Measurements from ENCODE around the gene STRA6.

Gene STRA6

DNA sequence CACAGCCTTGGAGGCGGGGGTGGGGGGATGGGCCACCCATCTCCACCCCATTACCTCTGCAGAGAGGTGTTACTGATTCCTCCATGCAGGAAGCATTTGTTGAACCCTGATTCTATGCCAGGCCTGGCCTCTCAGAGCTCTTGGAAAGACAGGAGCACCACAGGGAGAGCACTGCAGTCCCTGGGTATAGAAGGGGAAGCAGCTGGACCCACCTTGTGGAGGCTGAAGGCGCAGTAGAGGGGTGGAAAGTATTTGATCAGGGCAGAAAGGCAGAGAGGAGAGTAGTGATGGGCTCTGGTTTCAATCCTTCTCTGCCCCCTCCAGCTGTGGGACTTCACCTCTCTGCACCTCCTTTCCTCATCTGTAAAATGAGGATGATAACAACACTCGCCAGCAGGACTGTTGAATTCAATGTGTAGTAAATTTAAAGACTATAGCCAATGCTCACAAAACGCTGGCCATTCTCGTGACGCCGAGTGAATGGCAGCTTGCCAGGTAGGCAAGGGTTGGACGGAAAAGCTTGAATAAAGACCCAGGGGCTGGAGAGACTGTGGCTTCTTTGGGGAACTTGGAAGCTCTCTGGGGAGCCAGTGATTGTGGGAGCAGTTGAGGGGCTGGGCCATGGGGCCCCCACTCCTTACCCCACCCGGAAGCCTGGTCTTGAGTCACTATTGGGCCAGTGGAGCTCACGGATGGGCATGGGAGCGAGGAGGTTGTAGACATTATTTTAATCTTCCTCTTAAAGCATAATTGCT lies 25.6 kb upstream of the STRA6 start:
- DNase-seq: no peak

DNA sequence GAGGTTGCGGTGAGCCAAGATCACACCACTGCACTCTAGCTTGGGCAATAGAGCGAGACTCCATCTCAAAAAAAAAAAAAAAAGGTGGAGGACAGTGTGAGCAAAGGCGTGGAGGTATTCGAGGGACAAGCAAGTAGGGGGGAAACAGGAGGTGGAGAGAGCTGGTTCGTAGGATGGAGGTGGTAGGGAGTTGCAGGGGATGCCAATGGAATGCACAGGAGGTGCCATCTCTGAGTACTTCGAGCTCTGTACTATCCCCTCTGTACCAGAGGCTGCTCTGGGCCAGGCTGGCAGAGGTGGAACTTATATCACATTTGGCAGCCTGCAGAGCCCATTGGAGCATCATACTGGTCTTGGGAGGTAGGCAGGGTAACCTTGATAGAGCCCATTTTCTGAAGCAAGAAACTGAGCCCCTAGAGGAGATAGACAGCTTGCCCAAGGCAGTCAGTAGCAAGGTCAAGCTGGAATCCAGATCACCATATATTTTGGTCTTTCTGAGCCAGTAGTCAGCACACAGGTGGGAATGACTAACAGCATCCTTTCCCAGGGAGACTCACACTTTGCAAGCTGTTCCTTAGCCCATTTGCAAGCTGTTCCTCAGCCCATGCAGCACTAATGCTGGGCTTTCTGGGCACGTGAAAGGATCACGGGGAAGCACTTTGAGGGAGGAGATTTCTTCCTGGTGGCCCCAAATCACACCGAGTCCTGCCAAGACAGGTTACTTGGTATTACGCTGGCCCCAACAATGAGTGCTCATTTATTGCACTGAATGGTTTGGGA lies 24.4 kb upstream of the STRA6 start:
- DNase-seq: no peak

DNA sequence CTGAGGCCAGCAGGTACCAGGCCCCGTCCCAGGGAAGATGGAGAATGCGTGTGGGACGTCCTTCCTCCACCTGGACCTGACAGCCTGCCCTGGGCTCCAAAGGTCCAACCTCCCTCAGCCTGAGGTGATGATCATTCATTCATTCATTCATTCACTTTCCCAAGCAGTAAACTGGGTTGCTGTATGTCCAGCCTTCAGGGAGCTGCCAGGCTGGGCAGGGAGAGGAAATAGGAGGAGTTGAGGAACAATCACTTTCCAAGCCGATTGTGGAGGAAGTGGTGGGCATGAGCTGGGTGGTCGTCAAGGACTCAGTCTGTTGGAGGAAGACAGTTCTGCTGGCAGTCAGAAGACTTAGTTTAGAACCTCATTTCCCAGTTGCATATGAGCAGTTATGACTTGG lies 23.3 kb upstream of the STRA6 start:
- DNase-seq: no peak

DNA sequence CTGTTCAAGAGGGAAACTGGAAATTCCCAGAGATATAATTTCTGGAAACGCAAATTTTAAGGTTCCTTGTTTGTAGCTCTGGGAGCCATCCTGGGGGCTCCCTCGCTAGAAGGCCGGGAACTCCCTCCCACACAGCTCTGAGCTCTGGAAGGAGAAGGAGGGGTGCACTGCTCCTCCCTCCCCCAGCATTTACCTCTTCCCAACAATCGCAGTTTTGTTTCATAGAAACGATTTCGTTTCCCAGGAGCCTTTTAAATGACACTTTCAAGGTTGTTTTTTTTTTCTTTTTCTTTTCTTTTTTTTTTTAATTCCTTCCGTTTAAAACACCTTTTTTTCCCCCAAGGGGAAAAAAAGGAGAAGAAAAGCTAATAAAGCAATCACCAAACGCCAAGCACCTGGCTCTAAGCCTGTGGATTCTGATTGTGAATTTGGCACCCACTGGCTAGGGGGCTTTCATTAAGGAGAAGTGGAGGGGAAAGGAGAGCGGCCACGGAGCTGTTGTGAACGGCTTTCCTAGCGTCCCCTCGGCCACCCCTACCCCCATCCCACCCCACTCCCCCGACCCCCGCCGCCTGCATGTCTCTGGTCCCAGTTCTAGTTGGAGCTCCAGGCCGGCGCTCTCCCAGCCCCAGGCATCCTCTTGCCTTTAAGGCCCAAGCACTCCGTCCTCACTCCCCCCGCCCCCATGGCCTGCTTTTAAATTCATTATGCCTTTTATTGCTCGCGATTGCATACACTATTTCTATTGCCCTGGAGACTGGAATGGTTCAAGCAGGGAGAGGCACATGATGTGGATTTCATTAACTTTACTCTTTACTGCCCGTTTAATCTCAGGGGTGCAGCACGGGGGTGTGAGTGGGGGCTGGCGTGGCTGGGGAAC lies 19.9 kb upstream of the STRA6 start:
- no peak for DNase-seq

DNA sequence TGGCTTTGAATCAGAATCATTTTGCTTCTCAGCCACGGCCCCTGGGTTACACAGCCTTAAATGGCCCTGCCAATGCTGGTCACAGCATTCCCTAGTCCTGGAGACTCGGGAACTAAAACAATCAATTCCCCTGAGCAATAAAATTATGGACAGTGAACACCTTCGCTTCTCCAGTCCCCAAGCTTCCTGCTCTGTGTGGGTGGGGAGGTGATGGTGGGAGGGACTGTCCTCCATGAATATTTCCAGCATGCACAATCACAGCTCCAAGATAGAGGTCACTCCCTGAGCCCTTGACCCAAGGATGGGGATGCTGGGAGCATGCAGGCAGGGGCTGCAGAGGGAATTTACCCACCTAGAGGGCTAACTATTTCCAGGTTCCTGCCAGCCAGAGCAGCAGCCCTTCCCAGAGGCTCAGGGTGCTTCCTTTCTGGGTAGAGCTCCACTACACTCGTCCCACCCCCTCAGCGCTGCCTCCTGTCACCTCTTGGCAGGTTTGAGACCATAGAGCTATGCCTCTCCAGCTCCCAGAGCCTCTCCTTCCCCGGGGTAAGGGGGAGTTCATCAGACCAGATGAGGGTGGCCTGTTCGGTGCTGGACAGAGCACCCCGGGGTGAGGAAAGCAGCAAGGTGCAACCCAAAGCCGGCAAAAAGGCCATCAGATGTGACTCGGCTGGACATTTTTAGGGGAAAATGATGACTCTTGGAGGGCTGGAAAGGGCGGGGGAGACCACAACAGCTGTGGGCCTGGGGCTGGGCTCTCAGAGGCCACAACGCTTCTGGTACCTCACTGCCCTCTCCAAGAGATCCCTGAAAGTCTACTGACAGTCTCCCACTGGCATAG lies 19.0 kb upstream of the STRA6 start:
- DNase-seq: no peak

GRCh38 chr15:74220475-74221248 lies 18.1 kb upstream of the STRA6 start:
- DNase-seq: no peak

GRCh38 chr15:74217907-74218885 lies 15.6 kb upstream of the STRA6 start:
- no peak for DNase-seq

- DNase-seq: no peak
These were observed 14.4 kb upstream of the STRA6 start for GRCh38 chr15:74216949-74217348.

DNA sequence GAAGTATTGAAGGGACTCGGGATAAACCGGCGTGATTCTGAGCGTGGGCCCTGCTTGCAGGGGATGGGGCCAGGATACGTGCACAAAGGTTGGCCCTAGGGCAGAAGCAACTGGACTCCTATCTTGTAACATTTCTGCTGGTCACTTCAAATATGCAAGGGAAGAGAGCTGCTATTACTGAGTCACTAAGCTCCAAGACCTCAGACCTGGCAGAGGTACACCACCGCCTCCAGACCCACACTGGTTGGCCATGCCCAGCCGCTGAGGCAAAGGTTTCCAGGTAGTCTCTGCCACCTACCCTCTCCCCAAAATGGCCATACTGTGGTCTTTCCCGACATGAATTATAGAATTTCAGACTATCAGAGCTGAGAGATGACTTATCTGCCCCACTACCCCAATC lies 13.4 kb upstream of the STRA6 start:
- no peak for DNase-seq

GRCh38 chr15:74214324-74215021 lies 11.9 kb upstream of the STRA6 start:
- no peak for DNase-seq

DNA sequence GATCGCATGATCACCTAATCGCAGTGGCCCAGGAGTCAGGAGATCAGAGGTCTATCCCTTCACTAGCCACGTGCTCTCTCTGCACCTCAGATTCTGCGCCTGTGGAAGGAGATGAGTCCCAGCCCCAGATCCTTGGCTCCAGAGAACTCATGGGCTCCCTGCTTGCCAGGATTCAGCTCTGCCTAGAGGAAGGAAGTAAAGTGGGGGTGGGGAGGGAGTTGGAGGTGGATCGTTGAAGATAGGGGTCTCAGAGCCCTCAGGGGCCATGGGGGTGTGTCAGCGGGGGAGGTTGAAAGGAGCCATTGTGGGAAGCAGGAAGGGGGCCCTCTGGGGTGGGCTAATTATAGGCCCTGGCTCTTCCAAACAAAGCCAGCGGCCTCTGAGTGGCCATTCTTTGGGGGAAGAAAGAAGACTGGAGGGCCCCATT lies 11.3 kb upstream of the STRA6 start:
- no peak for DNase-seq

- no peak for DNase-seq
These were observed 9.9 kb upstream of the STRA6 start for GRCh38 chr15:74212494-74212893.

DNA sequence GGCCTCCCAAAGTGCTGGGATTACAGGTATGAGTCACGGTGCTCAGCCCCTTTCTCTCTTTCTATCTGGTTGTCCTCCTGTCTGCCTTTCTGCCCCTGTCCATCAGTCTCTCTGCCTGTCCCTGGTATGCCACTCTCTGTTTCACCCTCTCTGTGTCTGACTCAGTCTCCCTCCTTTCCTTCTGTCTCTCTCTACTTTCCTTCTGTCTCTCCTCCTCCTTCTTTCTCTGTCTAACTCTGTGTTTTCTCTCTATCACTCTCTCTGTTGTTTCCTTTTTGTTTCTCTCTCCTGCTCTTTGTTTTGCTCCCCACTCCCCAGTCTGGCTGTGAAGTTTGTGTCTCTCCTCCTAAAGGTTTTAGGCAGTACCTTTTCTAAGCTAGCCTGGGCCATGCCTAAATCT lies 9.1 kb upstream of the STRA6 start:
- no peak for DNase-seq

- no peak for DNase-seq
These were observed 8.1 kb upstream of the STRA6 start for GRCh38 chr15:74210729-74211128.

DNA sequence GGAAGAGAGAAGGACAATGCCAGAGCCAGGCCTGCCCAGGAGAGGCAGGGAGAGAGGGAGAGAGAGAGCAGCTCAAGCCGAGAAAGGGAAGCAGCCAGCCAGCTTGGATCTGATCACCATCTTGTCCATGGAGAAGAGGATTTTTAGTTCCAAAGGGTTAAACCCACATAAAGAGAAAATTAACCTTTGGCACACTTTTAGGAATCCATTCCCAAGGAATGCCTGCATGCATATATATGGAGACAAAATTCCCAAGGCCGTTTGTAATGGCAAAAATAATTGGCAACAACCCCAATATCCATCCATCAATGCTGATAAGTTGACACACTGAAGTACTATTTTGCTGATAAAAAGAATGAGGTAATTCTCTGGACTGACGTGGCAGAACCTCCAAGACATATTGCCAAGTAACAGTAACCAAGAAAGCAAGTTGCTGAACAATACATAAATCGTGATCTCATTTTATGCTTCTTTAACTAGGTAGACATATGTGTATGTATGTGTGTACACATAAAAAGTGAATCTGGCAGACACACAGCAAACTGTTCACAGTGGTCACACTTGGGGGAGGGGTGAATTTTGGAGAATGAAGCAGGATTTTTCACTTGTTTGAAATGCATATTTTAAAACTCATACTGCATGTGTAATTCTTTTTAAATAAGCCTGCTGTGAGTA lies 7.5 kb upstream of the STRA6 start:
- DNase-seq: no peak

- DNase-seq: no peak
These were observed 7.0 kb upstream of the STRA6 start for GRCh38 chr15:74209560-74209958.

DNA sequence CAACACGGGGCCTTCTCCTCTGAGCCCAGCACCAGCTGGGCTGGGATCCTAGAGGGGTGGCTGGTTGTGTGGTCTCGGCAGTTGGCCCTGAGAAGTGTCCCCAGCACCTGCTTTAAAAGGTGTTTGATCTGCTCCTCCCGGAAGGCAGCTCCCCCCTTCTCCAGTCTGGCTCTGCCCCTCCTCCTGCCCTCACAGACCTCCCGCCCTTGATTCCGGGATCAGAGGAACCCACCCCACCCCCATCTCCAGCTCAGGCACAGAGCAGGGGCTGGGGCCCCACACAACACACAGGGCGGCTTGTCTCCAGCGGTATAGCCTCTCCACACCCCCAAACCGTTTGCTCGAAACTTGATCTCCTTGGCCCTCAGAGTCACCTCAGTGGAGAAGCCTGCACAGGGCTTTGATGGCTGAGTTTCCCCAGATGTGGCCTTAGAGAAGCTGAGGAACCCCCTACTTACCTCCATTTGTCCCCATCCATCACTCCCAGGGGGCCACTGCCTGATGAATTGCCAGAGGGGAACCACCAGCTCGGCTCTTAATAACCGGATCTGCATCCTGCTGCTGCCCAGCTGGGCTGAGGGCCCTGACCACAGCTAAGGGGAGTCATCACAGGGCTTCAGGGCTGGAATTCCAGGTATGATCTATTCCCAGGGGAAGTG lies 6.4 kb upstream of the STRA6 start:
- no peak for DNase-seq

- DNase-seq: no peak
These were observed 5.9 kb upstream of the STRA6 start for GRCh38 chr15:74208496-74208895.

All from cortex of kidney (tissue), 1 donor.